GM18517 (cell line): Measurements from ENCODE around the gene OXER1.

ENCODE experiments used
- ATAC-seq: cut with Tn5 transposase; IDR thresholded peaks from one replicate; pipeline ENCODE4 v1.9.1; 2021; ENCODE audit warnings: mild to moderate bottlenecking, moderate library complexity; ENCODE audit not compliant: unreplicated experiment

The OXER1 gene

GRCh38 chr2:42764096-42764495 lies at the start of gene OXER1:
Gene OXER1 (minus strand): TSS chr2:42764135. CDS start chr2:42764062, 73 bp downstream.
- no peak for ATAC-seq

- no peak for ATAC-seq
Measured at GRCh38 chr2:42812899-42813479, 49.1 kb upstream of the OXER1 start.

- ATAC-seq = peak; percentile 6
Measured at GRCh38 chr2:42810971-42811811, 47.3 kb upstream of the OXER1 start.

- ATAC-seq = peak; percentile 77
Measured at GRCh38 chr2:42810121-42810970, 46.4 kb upstream of the OXER1 start.

- ATAC-seq = peak; percentile 46
Measured at GRCh38 chr2:42809819-42810120, 45.8 kb upstream of the OXER1 start.

- no peak for ATAC-seq
Measured at GRCh38 chr2:42809131-42809818, 45.3 kb upstream of the OXER1 start.

GRCh38 chr2:42808301-42808700 lies 44.4 kb upstream of the OXER1 start:
- ATAC-seq = no peak

GRCh38 chr2:42806786-42807185 lies 42.9 kb upstream of the OXER1 start:
- ATAC-seq = no peak

GRCh38 chr2:42804891-42805290 lies 41.0 kb upstream of the OXER1 start:
- ATAC-seq = no peak

GRCh38 chr2:42804338-42804737 lies 40.4 kb upstream of the OXER1 start:
- no peak for ATAC-seq

GRCh38 chr2:42802150-42802549 lies 38.2 kb upstream of the OXER1 start:
- ATAC-seq = no peak

GRCh38 chr2:42801381-42801780 lies 37.4 kb upstream of the OXER1 start:
- no peak for ATAC-seq

- no peak for ATAC-seq
Measured at GRCh38 chr2:42800981-42801380, 37.0 kb upstream of the OXER1 start.

GRCh38 chr2:42800461-42800962 lies 36.6 kb upstream of the OXER1 start:
- no peak for ATAC-seq

GRCh38 chr2:42799881-42800280 lies 35.9 kb upstream of the OXER1 start:
- ATAC-seq = no peak

GRCh38 chr2:42797281-42797680 lies 33.3 kb upstream of the OXER1 start:
- no peak for ATAC-seq

GRCh38 chr2:42796427-42797248 lies 32.7 kb upstream of the OXER1 start:
- ATAC-seq = no peak

- no peak for ATAC-seq
Measured at GRCh38 chr2:42795841-42796301, 31.9 kb upstream of the OXER1 start.

- no peak for ATAC-seq
Measured at GRCh38 chr2:42795275-42795674, 31.3 kb upstream of the OXER1 start.
